Mesendoderm (in vitro differentiated cells): ENCODE measurements around the gene BLVRA. TPM values are rescaled to one million over a fixed set of nuclear protein-coding genes. Genes with fewer than 3 reads are reported as not detected.
"Not testable (repeated sequence)": the region's sequence is repeated elsewhere in the genome, so short reads cannot be mapped to it uniquely, and the experiment has no call there.

Experiments
- DNase-seq: peaks from one replicate; pipeline ENCODE4 v3.0.0; 2013
- H2AK5ac ChIP-seq: 2 replicates; pipeline ENCODE4 v1.6.1; 2013; ENCODE audit warnings: low read length, inconsistent platforms
- H2BK120ac ChIP-seq: 2 replicates; pipeline ENCODE4 v1.6.1; 2013; ENCODE audit warnings: low read depth, mild to moderate bottlenecking, low read length, moderate library complexity, mixed read lengths
- H2BK15ac ChIP-seq: replicated peaks from 2 replicates; pipeline ENCODE4 v1.6.1; 2013; ENCODE audit warnings: low read depth, mild to moderate bottlenecking, moderate library complexity
- H2BK5ac ChIP-seq: 2 replicates; pipeline ENCODE4 v1.6.1; 2013; ENCODE audit warnings: low read length, inconsistent platforms
- H3K18ac ChIP-seq: 2 replicates; pipeline ENCODE4 v1.6.1; 2013; ENCODE audit warnings: mild to moderate bottlenecking, low read length, mixed read lengths
- H3K23ac ChIP-seq: one replicate; pipeline ENCODE4 v1.6.1; 2013; ENCODE audit warnings: low read length
- H3K27ac ChIP-seq: 2 replicates; pipeline ENCODE4 v1.5.1; 2013; ENCODE audit warnings: low read depth, mild to moderate bottlenecking, inconsistent platforms, low read length, moderate library complexity
- H3K27me3 ChIP-seq: 2 replicates; pipeline ENCODE4 v1.6.1; 2013; ENCODE audit warnings: low read length, control low read depth, mild to moderate bottlenecking, inconsistent platforms; ENCODE audit not compliant: insufficient read depth, poor library complexity
- H3K36me3 ChIP-seq: 2 replicates; pipeline ENCODE4 v1.6.1; 2013; ENCODE audit warnings: low read length, inconsistent platforms; ENCODE audit not compliant: control insufficient read depth, insufficient read depth
- H3K4ac ChIP-seq: one replicate; pipeline ENCODE4 v1.6.1; 2013; ENCODE audit warnings: low read depth, mild to moderate bottlenecking, low read length, moderate library complexity
- H3K4me1 ChIP-seq: 2 replicates; pipeline ENCODE4 v1.6.1; 2013; ENCODE audit warnings: low read depth, low read length, inconsistent platforms; ENCODE audit not compliant: control insufficient read depth
- H3K4me2 ChIP-seq: 2 replicates; pipeline ENCODE4 v1.6.1; 2013; ENCODE audit warnings: low read length
- H3K4me3 ChIP-seq: 2 replicates; pipeline ENCODE4 v1.5.1; 2013; ENCODE audit warnings: mild to moderate bottlenecking, low read length
- H3K56ac ChIP-seq: one replicate; pipeline ENCODE4 v1.6.1; 2013; ENCODE audit warnings: low read length
- H3K79me1 ChIP-seq: 2 replicates; pipeline ENCODE4 v1.6.1; 2013; ENCODE audit warnings: low read length, inconsistent platforms
- H3K79me2 ChIP-seq: 2 replicates; pipeline ENCODE4 v1.6.1; 2013; ENCODE audit warnings: mild to moderate bottlenecking, low read length; ENCODE audit not compliant: control insufficient read depth, insufficient read depth
- H3K9ac ChIP-seq: 2 replicates; pipeline ENCODE4 v1.6.1; 2013; ENCODE audit warnings: low read length, inconsistent platforms
- H4K5ac ChIP-seq: one replicate; pipeline ENCODE4 v1.6.1; 2013; ENCODE audit warnings: low read length
- H4K8ac ChIP-seq: one replicate; pipeline ENCODE4 v1.6.1; 2013; ENCODE audit warnings: low read depth, mild to moderate bottlenecking, control low read depth, low read length, moderate library complexity
- WGBS: extraction: QIAGEN DNeasy Blood & Tissue Kit; methylation state at CpG from one replicate; pipeline ENCODE4 v1.1.7; 2013; ENCODE audit warnings: low lambda C conversion rate, missing lambda C conversion rate; ENCODE audit not compliant: insufficient coverage; ENCODE audit errors: extremely low coverage; 5-methylcytosine and 5-hydroxymethylcytosine counted together
- polyA plus RNA-seq, 2 experiments: library from polyadenylated mRNA; stranded (reverse); fragments of 200-250 nt; gene quantifications; one replicate each; pipeline ENCODE4 v1.2.3, GENCODE V29; 2013

Gene BLVRA, protein sequence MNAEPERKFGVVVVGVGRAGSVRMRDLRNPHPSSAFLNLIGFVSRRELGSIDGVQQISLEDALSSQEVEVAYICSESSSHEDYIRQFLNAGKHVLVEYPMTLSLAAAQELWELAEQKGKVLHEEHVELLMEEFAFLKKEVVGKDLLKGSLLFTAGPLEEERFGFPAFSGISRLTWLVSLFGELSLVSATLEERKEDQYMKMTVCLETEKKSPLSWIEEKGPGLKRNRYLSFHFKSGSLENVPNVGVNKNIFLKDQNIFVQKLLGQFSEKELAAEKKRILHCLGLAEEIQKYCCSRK
- 19.1 TPM for polyA plus RNA-seq (2013, experiment 1 of 2)
- polyA plus RNA-seq (2013, experiment 2 of 2): 17.7 TPM

GRCh38 chr7:43758029-43758821 lies at the start of gene BLVRA:
Gene BLVRA (plus strand): TSS chr7:43758680. CDS start chr7:43771159, 12,479 bp downstream.
- Histone ChIP-seq H3K9ac (peak within 1 kb of the TSS; percentile 71), H3K18ac (peak within 1 kb of the TSS; percentile 69), H3K27me3 (peaks cover 2% of the 10 kb centered on the region), H3K4me3 (peak within 1 kb of the TSS; percentile 58), H4K5ac (no peak within 1 kb of the TSS), H2BK15ac (no peak within 1 kb of the TSS), H3K4me1 (peaks cover 2% of the 10 kb centered on the region), H4K8ac (no peak within 1 kb of the TSS), H3K56ac (peak within 1 kb of the TSS; percentile 81), H2BK5ac (no peak within 1 kb of the TSS), H3K79me2 (no peaks in the 10 kb centered on the region), H3K23ac (no peak within 1 kb of the TSS), H3K36me3 (no peaks in the 10 kb centered on the region), H3K4me2 (peak within 1 kb of the TSS; percentile 81), H3K79me1 (no peaks in the 10 kb centered on the region), H3K4ac (peak within 1 kb of the TSS; percentile 46), H3K27ac (no peak within 1 kb of the TSS), H2BK120ac (no peak within 1 kb of the TSS), H2AK5ac (no peak within 1 kb of the TSS)
- no CpG with 5 or more reads among the region's 67 CpGs for WGBS
- DNase-seq: no peak

GRCh38 chr7:43711503-43711902 lies 47.0 kb upstream of the BLVRA start:
- no peak overlapping the region for H4K5ac ChIP-seq

DNA sequence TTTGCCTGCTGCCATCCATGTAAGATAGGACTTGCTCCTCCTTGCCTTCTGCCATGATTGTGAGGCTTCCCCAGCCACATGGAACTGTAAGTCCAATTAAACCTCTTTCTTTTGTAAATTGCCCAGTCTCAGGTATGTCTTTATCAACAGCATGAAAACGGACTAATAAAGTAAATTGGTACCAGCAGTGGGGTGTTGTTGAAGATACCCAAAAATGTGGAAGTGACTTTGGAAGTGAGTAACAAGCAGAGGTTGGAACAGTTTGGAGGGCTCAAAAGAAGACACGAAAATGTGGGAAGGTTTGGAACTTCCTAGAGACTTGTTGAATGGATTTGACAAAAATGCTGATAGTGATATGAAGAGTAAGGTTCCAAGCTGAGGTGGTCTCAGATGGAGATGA lies 42.5 kb upstream of the BLVRA start:
- not testable (repeated sequence) for H4K5ac ChIP-seq, H2AK5ac ChIP-seq, H3K27me3 ChIP-seq, H3K4me2 ChIP-seq, H3K18ac ChIP-seq, H3K36me3 ChIP-seq, H2BK15ac ChIP-seq, H3K56ac ChIP-seq, H3K23ac ChIP-seq, H3K4me1 ChIP-seq, H3K4ac ChIP-seq, H3K9ac ChIP-seq, H2BK120ac ChIP-seq, DNase-seq, H3K27ac ChIP-seq, H3K79me1 ChIP-seq, H2BK5ac ChIP-seq, H3K4me3 ChIP-seq, H4K8ac ChIP-seq
- WGBS: no CpG with 5 or more reads among the region's 2 CpGs
- peaks cover 40% of the 10 kb centered on the region for H3K79me2 ChIP-seq

More at GRCh38 chr7:43711503-43711902, 47.0 kb upstream of the BLVRA start:
- Histone ChIP-seq H2BK15ac (no peak overlapping the region), H3K4ac (no peak overlapping the region), H3K23ac (no peak overlapping the region), H3K79me2 (peaks cover 29% of the 10 kb centered on the region), H3K18ac (no peak overlapping the region), H2AK5ac (no peak overlapping the region), H3K4me1 (no peaks in the 10 kb centered on the region), H3K36me3 (no peaks in the 10 kb centered on the region), H4K8ac (no peak overlapping the region), H3K4me2 (no peak overlapping the region), H3K79me1 (peaks cover 6% of the 10 kb centered on the region), H2BK120ac (no peak overlapping the region), H3K27ac (no peak overlapping the region), H3K56ac (no peak overlapping the region), H2BK5ac (no peak overlapping the region), H3K4me3 (no peak overlapping the region), H3K9ac (no peak overlapping the region), H3K27me3 (no peaks in the 10 kb centered on the region)
- no peak for DNase-seq
- no CpG with 5 or more reads among the region's 1 CpG for WGBS

DNA sequence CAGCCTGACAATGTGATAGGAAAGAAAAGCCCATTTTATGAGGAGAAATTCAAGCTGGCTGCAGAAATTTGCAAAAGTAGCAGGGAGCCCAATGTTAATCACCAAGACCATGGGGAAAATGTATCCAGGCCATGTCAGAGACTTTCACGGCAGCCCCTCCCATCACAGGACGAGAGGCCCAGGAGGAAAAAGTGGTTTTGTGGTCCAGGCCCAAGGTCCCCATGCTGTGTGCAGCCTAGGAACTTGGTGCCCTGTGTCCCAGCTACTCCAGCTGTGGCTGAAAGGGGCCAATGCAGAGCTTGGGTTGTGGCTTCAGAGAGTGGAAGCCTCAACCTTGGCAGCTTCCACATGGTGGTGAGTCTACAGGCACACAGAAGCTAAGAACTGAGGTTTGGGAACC lies 41.9 kb upstream of the BLVRA start:
- no peak overlapping the region for H2BK120ac ChIP-seq
- H4K5ac ChIP-seq: no peak overlapping the region
- no peak overlapping the region for H2BK5ac ChIP-seq
- H2BK15ac ChIP-seq: no peak overlapping the region
- no peak overlapping the region for H3K56ac ChIP-seq
- H3K27ac ChIP-seq: no peak overlapping the region
- H3K9ac ChIP-seq: no peak overlapping the region
- H3K27me3 ChIP-seq: no peaks in the 10 kb centered on the region
- peaks cover 37% of the 10 kb centered on the region for H3K79me2 ChIP-seq
- no peaks in the 10 kb centered on the region for H3K36me3 ChIP-seq
- no peak overlapping the region for H3K18ac ChIP-seq
- peaks cover 6% of the 10 kb centered on the region for H3K79me1 ChIP-seq
- WGBS: no CpG with 5 or more reads among the region's 2 CpGs
- H2AK5ac ChIP-seq: no peak overlapping the region
- H3K4ac ChIP-seq: no peak overlapping the region
- no peak for DNase-seq
- no peak overlapping the region for H4K8ac ChIP-seq
- no peak overlapping the region for H3K4me3 ChIP-seq
- no peaks in the 10 kb centered on the region for H3K4me1 ChIP-seq
- no peak overlapping the region for H3K4me2 ChIP-seq
- H3K23ac ChIP-seq: no peak overlapping the region

GRCh38 chr7:43721193-43721806 lies 37.2 kb upstream of the BLVRA start:
- Histone ChIP-seq H3K27ac (no peak overlapping the region), H3K79me2 (peaks cover 57% of the 10 kb centered on the region), H3K79me1 (peaks cover 5% of the 10 kb centered on the region), H2BK15ac (no peak overlapping the region), H3K27me3 (no peaks in the 10 kb centered on the region), H2BK120ac (no peak overlapping the region), H4K5ac (no peak overlapping the region), H3K23ac (no peak overlapping the region), H3K4me3 (no peak overlapping the region), H3K4me2 (no peak overlapping the region), H3K18ac (no peak overlapping the region), H2AK5ac (no peak overlapping the region), H3K4me1 (no peaks in the 10 kb centered on the region), H3K36me3 (no peaks in the 10 kb centered on the region), H3K56ac (no peak overlapping the region), H3K9ac (no peak overlapping the region), H3K4ac (no peak overlapping the region), H2BK5ac (no peak overlapping the region), H4K8ac (no peak overlapping the region)
- 100% methylated on average over 1 of the region's 2 CpGs for WGBS
- DNase-seq: peak; percentile 33
